WTC11 (cell line): ENCODE measurements around the gene PYHIN1. TPM values are rescaled to one million over a fixed set of nuclear protein-coding genes. Genes with fewer than 3 reads are reported as not detected.

Experiments
- ATAC-seq: fragments of 200-7000 bp; cut with Tn5 transposase; 2 replicates; pipeline ENCODE4 v1.10.0; 2021; ENCODE audit warnings: mild to moderate bottlenecking, moderate library complexity
- CTCF ChIA-PET: fragments of 300-600 bp; sonication (Branson Sonifier 250); formaldehyde crosslinking; loops from one replicate; lab custom pipeline; 2021; ENCODE audit warnings: antibody characterized with exemption; lab: Charles Lee
- POLR2A ChIA-PET: fragments of 350-600 bp; sonication (Branson Sonifier 250); formaldehyde crosslinking; loops from one replicate; lab custom pipeline; 2021; ENCODE audit warnings: antibody characterized with exemption; lab: Charles Lee
- DNase-seq: peaks from one replicate; pipeline ENCODE4 v3.0.0; 2021; ENCODE audit warnings: low spot score
- H3K27ac Mint-ChIP-seq: 2 replicates; pipeline ENCODE4 v1.8.0; 2021; ENCODE audit warnings: mixed read lengths
- H3K27me3 Mint-ChIP-seq: 2 replicates; pipeline ENCODE4 v1.8.0; 2021; ENCODE audit warnings: low read depth, mild to moderate bottlenecking, moderate library complexity, mixed read lengths
- H3K36me3 Mint-ChIP-seq: 2 replicates; pipeline ENCODE4 v1.8.0; 2021; ENCODE audit warnings: mixed read lengths
- H3K4me1 Mint-ChIP-seq: 2 replicates; pipeline ENCODE4 v1.8.0; 2022; ENCODE audit warnings: mixed read lengths
- H3K4me3 Mint-ChIP-seq: 2 replicates; pipeline ENCODE4 v1.8.0; 2021; ENCODE audit warnings: mild to moderate bottlenecking, moderate library complexity, mixed read lengths
- H3K9me3 Mint-ChIP-seq: 2 replicates; pipeline ENCODE4 v1.8.0; 2021; ENCODE audit warnings: mixed read lengths
- ATF3 ChIP-seq: sonication (generic); formaldehyde crosslinking; conservative IDR thresholded peaks from 2 replicates; pipeline ENCODE4 v1.8.1; 2022; ENCODE audit warnings: mild to moderate bottlenecking, missing genetic modification reagents
- CBFB ChIP-seq: sonication (generic); formaldehyde crosslinking; IDR thresholded peaks from 2 replicates; pipeline ENCODE4 v1.8.1; 2022; ENCODE audit warnings: mild to moderate bottlenecking, low read depth, missing genetic modification reagents
- CDX4 ChIP-seq: fragments of 250-450 bp; sonication (Bioruptor Pico); IDR thresholded peaks from 2 replicates; pipeline ENCODE4 v1.9.0; 2021; ENCODE audit warnings: moderate library complexity, mild to moderate bottlenecking, inconsistent platforms, borderline replicate concordance
- CREM ChIP-seq: sonication (generic); formaldehyde crosslinking; IDR thresholded peaks from 2 replicates; pipeline ENCODE4 v1.8.1; 2022; ENCODE audit warnings: mild to moderate bottlenecking, missing genetic modification reagents, moderate library complexity
- E2F4 ChIP-seq: sonication (generic); formaldehyde crosslinking; IDR thresholded peaks from 2 replicates; pipeline ENCODE4 v1.8.1; 2022; ENCODE audit warnings: low read depth, mild to moderate bottlenecking, moderate library complexity, missing genetic modification reagents, borderline replicate concordance
- ELF4 ChIP-seq: sonication (generic); formaldehyde crosslinking; IDR thresholded peaks from 2 replicates; pipeline ENCODE4 v1.8.1; 2022; ENCODE audit warnings: low read depth, mild to moderate bottlenecking, moderate library complexity, missing genetic modification reagents
- ERG ChIP-seq: fragments of 250-450 bp; sonication (Bioruptor Pico); IDR thresholded peaks from 2 replicates; pipeline ENCODE4 v1.8.0; 2021; ENCODE audit warnings: mild to moderate bottlenecking
- ETV6 ChIP-seq: sonication (generic); formaldehyde crosslinking; IDR thresholded peaks from 2 replicates; pipeline ENCODE4 v1.8.1; 2022; ENCODE audit warnings: mild to moderate bottlenecking, missing genetic modification reagents
- FOXK1 ChIP-seq: sonication (generic); formaldehyde crosslinking; IDR thresholded peaks from 2 replicates; pipeline ENCODE4 v1.8.0; 2022; ENCODE audit warnings: mild to moderate bottlenecking, moderate library complexity, missing genetic modification reagents
- GABPB1 ChIP-seq: sonication (generic); formaldehyde crosslinking; IDR thresholded peaks from 2 replicates; pipeline ENCODE4 v1.8.1; 2023; ENCODE audit warnings: mild to moderate bottlenecking, missing genetic modification reagents
- GTF2I ChIP-seq: fragments of 250-450 bp; sonication (Bioruptor Pico); conservative IDR thresholded peaks from 2 replicates; pipeline ENCODE4 v1.4.0; 2021; ENCODE audit warnings: mild to moderate bottlenecking
- KAT7 ChIP-seq: sonication (generic); formaldehyde crosslinking; IDR thresholded peaks from 2 replicates; pipeline ENCODE4 v1.8.1; 2023; ENCODE audit warnings: missing genetic modification reagents, mild to moderate bottlenecking, borderline replicate concordance
- MXD4 ChIP-seq: fragments of 250-450 bp; sonication (Bioruptor Pico); IDR thresholded peaks from 2 replicates; pipeline ENCODE4 v1.8.0; 2021; ENCODE audit warnings: mild to moderate bottlenecking, moderate library complexity, borderline replicate concordance
- NFYB ChIP-seq: sonication (generic); formaldehyde crosslinking; conservative IDR thresholded peaks from 2 replicates; pipeline ENCODE4 v1.8.0; 2022; ENCODE audit warnings: low read depth, missing genetic modification reagents
- NR1H2 ChIP-seq: sonication (generic); formaldehyde crosslinking; IDR thresholded peaks from 2 replicates; pipeline ENCODE4 v1.9.0; 2021; ENCODE audit warnings: mild to moderate bottlenecking, moderate library complexity, missing genetic modification reagents
- NR3C1 ChIP-seq: sonication (generic); formaldehyde crosslinking; conservative IDR thresholded peaks from 2 replicates; pipeline ENCODE4 v1.8.1; 2023; ENCODE audit warnings: low read depth, mild to moderate bottlenecking, missing genetic modification reagents
- OVOL2 ChIP-seq: fragments of 250-450 bp; sonication (Bioruptor Pico); IDR thresholded peaks from 2 replicates; pipeline ENCODE4 v1.9.0; 2021; ENCODE audit warnings: mild to moderate bottlenecking, borderline replicate concordance
- PRRX2 ChIP-seq: fragments of 250-450 bp; sonication (Bioruptor Pico); IDR thresholded peaks from 2 replicates; pipeline ENCODE4 v1.8.0; 2021; ENCODE audit warnings: mild to moderate bottlenecking
- SMAD4 ChIP-seq: sonication (generic); formaldehyde crosslinking; IDR thresholded peaks from 2 replicates; pipeline ENCODE4 v1.8.0; 2022; ENCODE audit warnings: mild to moderate bottlenecking, missing genetic modification reagents
- SP1 ChIP-seq: sonication (generic); formaldehyde crosslinking; conservative IDR thresholded peaks from 2 replicates; pipeline ENCODE4 v1.8.1; 2022; ENCODE audit warnings: missing genetic modification reagents
- TEAD1 ChIP-seq: sonication (generic); formaldehyde crosslinking; IDR thresholded peaks from 2 replicates; pipeline ENCODE4 v1.8.0; 2022; ENCODE audit warnings: mild to moderate bottlenecking, missing genetic modification reagents
- ZNF121 ChIP-seq: sonication (generic); formaldehyde crosslinking; IDR thresholded peaks from 2 replicates; pipeline ENCODE4 v1.8.0; 2023; ENCODE audit warnings: missing genetic modification reagents
- ZNF263 ChIP-seq: sonication (generic); formaldehyde crosslinking; IDR thresholded peaks from 2 replicates; pipeline ENCODE4 v1.8.1; 2022; ENCODE audit warnings: low read depth, mild to moderate bottlenecking, moderate library complexity, missing genetic modification reagents
- ZNF281 ChIP-seq: sonication (generic); formaldehyde crosslinking; IDR thresholded peaks from 2 replicates; pipeline ENCODE4 v1.8.0; 2023; ENCODE audit warnings: mild to moderate bottlenecking, missing genetic modification reagents
- ZNF317 ChIP-seq: sonication (generic); formaldehyde crosslinking; IDR thresholded peaks from 2 replicates; pipeline ENCODE4 v1.8.1; 2023; ENCODE audit warnings: low read depth, mild to moderate bottlenecking, moderate library complexity, missing genetic modification reagents, borderline replicate concordance
- ZNF416 ChIP-seq: fragments of 250-450 bp; sonication (Bioruptor Pico); IDR thresholded peaks from 2 replicates; pipeline ENCODE4 v1.9.0; 2021; ENCODE audit warnings: mild to moderate bottlenecking, inconsistent platforms
- ZNF532 ChIP-seq: fragments of 250-450 bp; sonication (Bioruptor Pico); IDR thresholded peaks from 2 replicates; pipeline ENCODE4 v1.9.0; 2021; ENCODE audit warnings: mild to moderate bottlenecking, borderline replicate concordance
- ZSCAN18 ChIP-seq: fragments of 250-450 bp; sonication (Bioruptor Pico); IDR thresholded peaks from 2 replicates; pipeline ENCODE4 v2.1.2; 2022; ENCODE audit warnings: mild to moderate bottlenecking, moderate library complexity
- total RNA-seq: library from RNA; stranded (reverse); gene quantifications from 3 replicates; pipeline ENCODE4 v1.2.3, GENCODE V29; 2021

The PYHIN1 gene
- total RNA-seq, 1 experiment from 2014 or later: not detected

GRCh38 chr1:158979229-158979628 is 47.9 kb downstream of the PYHIN1 start:
- no peak overlapping the region for H3K27ac Mint-ChIP-seq
- TF ChIP-seq CDX4 (no peak), TEAD1 (CRISPR knock-in tag) (no peak), ZSCAN18 (CRISPR knock-in tag) (no peak), ZNF317 (CRISPR knock-in tag) (no peak), ZNF281 (no peak), ZNF532 (CRISPR knock-in tag) (no peak), CBFB (no peak), ZNF121 (no peak), SMAD4 (no peak), NFYB (no peak), ZNF416 (no peak), NR3C1 (CRISPR knock-in tag) (no peak), PRRX2 (no peak), KAT7 (no peak), SP1 (no peak), NR1H2 (CRISPR knock-in tag) (no peak), ELF4 (CRISPR knock-in tag) (no peak), ZNF263 (no peak), CREM (no peak)
- TF ChIP-seq, all 79 proteins: peak for 0
- Mint-ChIP-seq H3K4me3 (no peak overlapping the region), H3K4me1 (peaks cover 19% of the 10 kb centered on the region), H3K36me3 (peaks cover 14% of the 10 kb centered on the region), H3K27me3 (no peaks in the 10 kb centered on the region), H3K9me3 (peaks cover 45% of the 10 kb centered on the region)
- no peak for ATAC-seq
- ChIA-PET CTCF (interaction anchor here (0.8 kb wide), 1 partner anchor 89 kb away, joined by 3 read pairs; no protein-coding TSS in a partner anchor), POLR2A (no interaction called here)
- DNase-seq: no peak

GRCh38 chr1:158983235-158983634 is 51.9 kb downstream of the PYHIN1 start:
- ATAC-seq (no peak), DNase-seq (no peak)
- Mint-ChIP-seq H3K27me3 (no peaks in the 10 kb centered on the region), H3K9me3 (peaks cover 50% of the 10 kb centered on the region), H3K36me3 (peaks cover 14% of the 10 kb centered on the region), H3K4me3 (no peak overlapping the region), H3K27ac (no peak overlapping the region), H3K4me1 (0 out of 2 replicates have a peak, but pooled peaks cover 4% of the 10 kb centered on the region)
- ChIA-PET POLR2A (no interaction called here), CTCF (no interaction called here)
- TF ChIP-seq ATF3 (CRISPR knock-in tag) (no peak), ZNF416 (no peak), E2F4 (CRISPR knock-in tag) (no peak), MXD4 (CRISPR knock-in tag) (no peak), ETV6 (CRISPR knock-in tag) (no peak), ERG (no peak), OVOL2 (CRISPR knock-in tag) (no peak), GTF2I (CRISPR knock-in tag) (no peak), SP1 (no peak), FOXK1 (no peak), GABPB1 (CRISPR knock-in tag) (no peak)
